Left lung (tissue), 10 donors: ENCODE results near the gene IFNA2. TPM values are rescaled to one million over a fixed set of nuclear protein-coding genes. Genes with fewer than 3 reads are reported as not detected.

Source experiments
- ATAC-seq: fragments of 200-7000 bp; cut with Tn5 transposase; one replicate; pipeline ENCODE4 v1.9.1; 2020; ENCODE audit warnings: moderate library complexity
- DNase-seq, 4 donors: peaks; one replicate each; pipeline ENCODE4 v3.0.0-alpha.2; 2013 to 2020
- H3K27ac ChIP-seq, 2 donors: fragments of 200-600 bp; sonication (generic) in 1 of 2; one replicate each; pipeline versions ENCODE4 v1.5.0 to v1.8.0; 2020 to 2021
- H3K27me3 ChIP-seq, 2 donors: fragments of 200-600 bp; sonication (generic) in 1 of 2; one replicate each; pipeline versions ENCODE4 v1.5.0 to v1.8.0; 2020 to 2021
- H3K36me3 ChIP-seq, 2 donors: fragments of 200-600 bp; sonication (generic) in 1 of 2; one replicate each; pipeline versions ENCODE4 v1.5.0 to v1.8.0; 2020 to 2021
- H3K4me1 ChIP-seq, 2 donors: fragments of 200-600 bp; one replicate each; pipeline ENCODE4 v1.8.0; 2021
- H3K4me3 ChIP-seq, 2 donors: fragments of 200-600 bp; sonication (generic) in 1 of 2; one replicate each; pipeline versions ENCODE4 v1.5.0 to v1.8.0; 2020 to 2021; ENCODE audit warnings: mild to moderate bottlenecking in 1 of 2
- H3K9me3 ChIP-seq, 2 donors: fragments of 200-600 bp; sonication (generic) in 1 of 2; one replicate each; pipeline versions ENCODE4 v1.5.0 to v1.8.0; 2020 to 2021
- intact Hi-C, 2 donors: fragments of 100-400 bp; cut with DNase I; formaldehyde crosslinking; loops; one replicate each; pipeline versions ENCODE4 v1.11.2 to v1.14.2; 2022
- polyA plus RNA-seq, 6 donors: library from polyadenylated mRNA; unstranded; fragments of 120-200 nt; gene quantifications; one replicate each; pipeline ENCODE4 v1.2.1, GENCODE V29; 2013; ENCODE audit not compliant: insufficient read length in 6 of 6
- total RNA-seq, 2 donors: library from RNA; stranded (reverse); fragmentation: NEBNext Ultra II Directional; extraction: Animal tissue kit (Norgen Biotek cat#: 25700); gene quantifications; one replicate each; pipeline ENCODE4 v1.2.1, GENCODE V29; 2021
- TF ChIP-seq, protein P1 (sequence below), 2 donors: fragments of 200-600 bp; sonication (generic) in 1 of 2; IDR thresholded peaks; one replicate each; pipeline versions ENCODE4 v1.5.0 to v1.8.0; 2021; ENCODE audit warnings: antibody characterized with exemption in 2 of 2
- donor health status: DM: no; HTN: yes; CAD: no.
- donor health status: DM: no; HTN: no; CAD: no.

IFNA2 gene
- total and polyA plus RNA-seq, 8 donors = 0.13 TPM; not detected in 7

DNA sequence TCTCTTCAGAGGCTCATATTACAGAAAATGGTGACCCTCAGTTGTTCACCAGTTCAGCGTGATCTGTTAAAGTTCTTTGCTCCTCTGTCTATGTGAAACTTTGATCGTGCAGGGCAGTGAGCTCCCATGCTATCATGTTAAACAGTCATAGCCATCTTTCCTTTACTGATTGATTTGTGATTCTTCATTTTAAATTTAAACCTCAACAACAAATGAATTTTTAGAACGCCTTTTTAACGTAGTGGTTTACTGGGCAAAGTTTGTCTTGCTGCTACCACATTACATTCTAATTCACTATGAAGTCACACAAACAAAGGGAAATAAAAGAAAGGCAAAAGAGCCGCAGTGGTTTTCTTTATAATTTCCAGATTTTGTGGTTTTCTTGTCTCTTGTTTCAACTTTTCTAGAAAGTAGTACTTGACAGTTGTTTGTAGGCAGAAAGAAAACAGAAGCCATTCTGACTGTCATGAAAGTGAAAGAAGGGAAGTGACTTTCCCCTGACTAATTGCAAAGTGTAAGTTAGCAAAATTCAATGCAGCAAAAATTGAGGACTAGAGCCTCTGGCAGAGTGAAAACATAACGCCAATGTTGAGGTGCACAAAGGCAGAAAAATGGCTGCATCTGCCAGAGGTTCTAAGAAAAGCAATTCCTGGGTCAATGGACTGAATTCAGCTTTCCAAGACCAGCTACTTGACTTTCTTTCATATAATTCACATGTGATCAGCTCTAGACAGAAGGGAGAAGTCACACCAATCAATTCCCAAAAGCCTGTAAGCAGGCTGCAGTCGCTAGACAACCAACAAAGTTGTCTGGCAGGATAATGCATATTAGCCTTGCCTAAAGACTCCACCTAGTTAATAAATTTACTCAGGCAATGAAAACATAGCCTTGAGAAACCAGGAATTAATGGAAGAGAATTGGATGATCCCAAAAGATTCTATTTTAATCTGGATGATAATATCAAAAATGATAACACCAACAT lies 27.4 kb downstream of the IFNA2 start:
- TF ChIP-seq, protein P1, sequence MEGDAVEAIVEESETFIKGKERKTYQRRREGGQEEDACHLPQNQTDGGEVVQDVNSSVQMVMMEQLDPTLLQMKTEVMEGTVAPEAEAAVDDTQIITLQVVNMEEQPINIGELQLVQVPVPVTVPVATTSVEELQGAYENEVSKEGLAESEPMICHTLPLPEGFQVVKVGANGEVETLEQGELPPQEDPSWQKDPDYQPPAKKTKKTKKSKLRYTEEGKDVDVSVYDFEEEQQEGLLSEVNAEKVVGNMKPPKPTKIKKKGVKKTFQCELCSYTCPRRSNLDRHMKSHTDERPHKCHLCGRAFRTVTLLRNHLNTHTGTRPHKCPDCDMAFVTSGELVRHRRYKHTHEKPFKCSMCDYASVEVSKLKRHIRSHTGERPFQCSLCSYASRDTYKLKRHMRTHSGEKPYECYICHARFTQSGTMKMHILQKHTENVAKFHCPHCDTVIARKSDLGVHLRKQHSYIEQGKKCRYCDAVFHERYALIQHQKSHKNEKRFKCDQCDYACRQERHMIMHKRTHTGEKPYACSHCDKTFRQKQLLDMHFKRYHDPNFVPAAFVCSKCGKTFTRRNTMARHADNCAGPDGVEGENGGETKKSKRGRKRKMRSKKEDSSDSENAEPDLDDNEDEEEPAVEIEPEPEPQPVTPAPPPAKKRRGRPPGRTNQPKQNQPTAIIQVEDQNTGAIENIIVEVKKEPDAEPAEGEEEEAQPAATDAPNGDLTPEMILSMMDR (IDR thresholded peaks at IDR 0.05) = no peak
- Histone ChIP-seq H3K4me1 (no peaks in the 10 kb centered on the region), H3K27me3 (peaks cover 0 to under 1% of the 10 kb centered on the region in 2 donors), H3K4me3 (no peak overlapping the region), H3K9me3 (no peaks in the 10 kb centered on the region), H3K27ac (no peak overlapping the region), H3K36me3 (no peaks in the 10 kb centered on the region)
- DNase-seq = no peak
- no peak for ATAC-seq
- intact Hi-C loops = no loop called here

DNA sequence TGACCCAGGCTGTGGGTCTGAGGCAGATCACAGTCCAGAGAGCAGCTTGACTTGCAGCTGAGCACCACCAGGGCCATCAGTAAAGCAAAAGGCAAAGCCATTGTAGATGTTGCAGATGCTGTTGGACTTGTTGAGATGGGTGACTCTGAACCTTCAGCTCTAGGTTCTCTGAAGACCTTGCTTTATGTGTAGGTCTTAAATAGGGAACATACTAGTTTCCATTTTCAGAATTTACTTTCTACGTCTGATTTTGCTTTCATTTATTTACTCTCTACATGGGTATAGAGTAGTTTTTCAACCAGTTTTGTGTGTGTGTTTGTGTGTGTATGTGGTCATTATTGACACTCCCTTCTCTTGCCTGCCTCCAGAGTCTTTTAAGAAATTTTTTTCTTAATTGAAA lies 34.4 kb downstream of the IFNA2 start, which contains the start of gene IFNA6:
Gene IFNA6 (minus strand): TSS at position 101 of the 400 bp plus-strand sequence. CDS start 0 bp downstream, at position 101.
- no peak for DNase-seq
- no peaks in the 10 kb centered on the region for H3K4me1 ChIP-seq
- H3K27ac ChIP-seq = no peak within 1 kb of the TSS
- TF ChIP-seq, protein P1 (IDR thresholded peaks at IDR 0.05) = no peak
- no peak for ATAC-seq
- peaks cover 0 to 7% of the 10 kb centered on the region in 2 donors for H3K27me3 ChIP-seq
- H3K9me3 ChIP-seq = no peaks in the 10 kb centered on the region
- H3K4me3 ChIP-seq = no peak within 1 kb of the TSS
- H3K36me3 ChIP-seq = no peaks in the 10 kb centered on the region
- intact Hi-C loops = no loop called here

DNA sequence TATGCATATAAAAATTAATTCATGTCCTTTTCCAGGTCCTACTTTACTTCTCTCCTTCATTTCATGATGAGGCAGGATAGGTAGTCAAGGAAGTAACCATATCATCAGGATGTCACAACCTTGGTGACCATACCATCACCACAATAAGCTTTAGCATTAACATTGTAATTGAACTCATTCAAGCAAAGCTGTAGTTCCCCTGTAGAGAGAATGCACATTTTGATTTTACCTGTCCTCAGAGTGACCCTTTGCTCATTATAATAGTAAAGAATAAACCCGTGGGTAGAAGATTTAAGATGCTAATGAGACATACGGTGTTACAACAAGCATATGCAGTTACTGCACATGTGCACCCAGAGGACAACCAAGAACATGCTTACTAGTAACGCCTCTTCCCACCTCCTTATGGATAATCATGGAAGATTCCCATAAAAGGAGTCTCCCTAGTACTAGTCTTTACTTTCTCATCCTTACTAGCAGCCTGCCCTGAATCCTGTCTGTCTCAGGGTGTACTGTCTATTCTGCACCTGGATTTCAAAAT lies 36.7 kb downstream of the IFNA2 start:
- TF ChIP-seq, protein P1 (IDR thresholded peaks at IDR 0.05) = no peak
- H3K27ac ChIP-seq = no peak overlapping the region
- peaks cover 0 to 7% of the 10 kb centered on the region in 2 donors for H3K27me3 ChIP-seq
- H3K9me3 ChIP-seq = no peaks in the 10 kb centered on the region
- DNase-seq (no peak), ATAC-seq (no peak)
- intact Hi-C loops = no loop called here
- H3K36me3 ChIP-seq = no peaks in the 10 kb centered on the region
- no peak overlapping the region for H3K4me3 ChIP-seq
- no peaks in the 10 kb centered on the region for H3K4me1 ChIP-seq

DNA sequence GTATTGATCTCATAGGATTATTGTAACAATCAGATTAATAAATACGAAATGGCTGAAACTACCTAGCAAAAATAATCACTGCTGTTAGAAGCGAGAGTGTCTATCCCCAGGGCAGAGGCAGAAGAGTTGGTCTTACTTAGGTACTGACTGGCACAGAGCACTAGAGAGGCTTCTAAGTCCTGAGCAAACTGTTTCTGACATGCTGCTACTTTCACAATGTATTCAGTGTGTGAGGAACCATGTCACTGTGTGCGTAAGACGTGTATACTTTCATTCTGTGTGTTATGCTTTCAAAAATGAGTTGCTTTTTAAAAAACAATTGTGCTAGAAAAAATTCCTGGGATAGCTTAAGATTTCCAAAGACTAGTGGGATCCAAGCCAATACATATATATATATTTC lies 44.5 kb downstream of the IFNA2 start:
- TF ChIP-seq, protein P1 (IDR thresholded peaks at IDR 0.05) = no peak
- no peaks in the 10 kb centered on the region for H3K4me1 ChIP-seq
- no peaks in the 10 kb centered on the region for H3K27me3 ChIP-seq
- intact Hi-C loops = no loop called here
- DNase-seq (no peak), ATAC-seq (no peak)
- H3K36me3 ChIP-seq = no peaks in the 10 kb centered on the region
- H3K9me3 ChIP-seq = no peaks in the 10 kb centered on the region
- H3K27ac ChIP-seq = no peak overlapping the region
- H3K4me3 ChIP-seq = no peak overlapping the region

DNA sequence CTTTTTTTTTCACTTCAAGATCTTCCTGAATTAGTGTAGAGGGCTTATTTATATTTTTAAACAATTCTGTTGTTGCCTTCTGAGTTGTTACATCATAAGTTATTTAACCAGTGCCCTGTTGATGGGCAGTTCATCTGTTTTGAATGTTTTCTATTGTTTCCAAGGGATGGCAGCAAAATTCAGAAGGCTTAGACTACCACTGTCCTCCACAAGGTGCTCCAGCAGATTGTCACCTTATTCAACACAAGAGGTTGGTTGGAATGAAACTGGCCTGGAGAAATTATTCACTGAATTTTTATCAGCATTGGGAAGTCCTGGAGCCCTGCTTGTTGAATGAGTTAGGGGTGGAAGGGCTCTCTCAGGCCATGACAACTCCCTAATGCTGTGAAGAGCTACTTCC lies 48.7 kb downstream of the IFNA2 start:
- no peaks in the 10 kb centered on the region for H3K27me3 ChIP-seq
- H3K27ac ChIP-seq = no peak overlapping the region
- no peak overlapping the region for H3K4me3 ChIP-seq
- ATAC-seq (no peak), DNase-seq (no peak)
- TF ChIP-seq, protein P1 (IDR thresholded peaks at IDR 0.05) = no peak
- no peaks in the 10 kb centered on the region for H3K36me3 ChIP-seq
- no peaks in the 10 kb centered on the region for H3K9me3 ChIP-seq
- intact Hi-C loops = no loop called here
- H3K4me1 ChIP-seq = peaks cover 24 to 30% of the 10 kb centered on the region in 2 donors
